Mesenchymal stem cell (in vitro differentiated cells and primary cell): ENCODE data around the gene QPRT.

Experiments used
- DNase-seq: peaks from one replicate; pipeline ENCODE4 v3.0.0-alpha.2; 2013
- H2AFZ ChIP-seq: one replicate; pipeline ENCODE4 v1.6.1; 2013; ENCODE audit warnings: low read depth, mild to moderate bottlenecking, control low read depth, inconsistent platforms, low read length, moderate library complexity
- H2AK5ac ChIP-seq: 2 replicates; pipeline ENCODE4 v1.6.1; 2013; ENCODE audit warnings: low read length, moderate library complexity, mild to moderate bottlenecking, inconsistent platforms; ENCODE audit not compliant: severe bottlenecking
- H2BK120ac ChIP-seq: one replicate; pipeline ENCODE4 v1.6.1; 2013; ENCODE audit warnings: low read depth, mild to moderate bottlenecking, inconsistent platforms, low read length, moderate library complexity
- H2BK12ac ChIP-seq, 2 experiments: one replicate each; pipeline ENCODE4 v1.6.1; 2013; ENCODE audit warnings: inconsistent platforms in 2 of 2, low read length in 2 of 2, mild to moderate bottlenecking in 2 of 2, moderate library complexity in 2 of 2, control low read depth in 1 of 2
- H2BK15ac ChIP-seq: one replicate; pipeline ENCODE4 v1.6.1; 2013; ENCODE audit warnings: mild to moderate bottlenecking, low read depth, inconsistent platforms; ENCODE audit not compliant: poor library complexity, severe bottlenecking
- H2BK5ac ChIP-seq: 2 replicates; pipeline ENCODE4 v1.6.1; 2013; ENCODE audit warnings: low read depth, mild to moderate bottlenecking, low read length, control low read depth, inconsistent platforms; ENCODE audit not compliant: poor library complexity, severe bottlenecking
- H3K14ac ChIP-seq, 2 experiments: one replicate each; pipeline ENCODE4 v1.6.1; 2013; ENCODE audit warnings: inconsistent platforms in 2 of 2, low read length in 2 of 2, control low read depth in 1 of 2, mild to moderate bottlenecking in 1 of 2, moderate library complexity in 1 of 2
- H3K18ac ChIP-seq, 2 experiments: one replicate each; pipeline ENCODE4 v1.6.1; 2013; ENCODE audit warnings: inconsistent platforms in 2 of 2, low read length in 2 of 2, control low read depth in 1 of 2, low read depth in 1 of 2, mild to moderate bottlenecking in 1 of 2
- H3K23ac ChIP-seq, 2 experiments: one replicate each; pipeline ENCODE4 v1.6.1; 2013; ENCODE audit warnings: inconsistent platforms in 2 of 2, low read length in 2 of 2, mild to moderate bottlenecking in 2 of 2, moderate library complexity in 2 of 2, control low read depth in 1 of 2
- H3K27ac ChIP-seq: 2 replicates; pipeline ENCODE4 v1.5.1; 2013; ENCODE audit warnings: mild to moderate bottlenecking, moderate library complexity, low read length, control low read depth, inconsistent platforms; ENCODE audit not compliant: poor library complexity, severe bottlenecking
- H3K27me3 ChIP-seq, 2 experiments: 2 replicates each; pipeline versions ENCODE4 v1.6.1 to v1.7.0; 2013; ENCODE audit warnings: low read length in 2 of 2, mild to moderate bottlenecking in 2 of 2, moderate library complexity in 2 of 2, control low read depth in 1 of 2, inconsistent platforms in 1 of 2; ENCODE audit not compliant: control insufficient read depth in 1 of 2, insufficient read depth in 1 of 2
- H3K36me3 ChIP-seq, 2 experiments: 2 replicates each; pipeline versions ENCODE4 v1.6.1 to v1.7.0; 2013; ENCODE audit warnings: low read length in 2 of 2, control low read depth in 1 of 2, inconsistent platforms in 1 of 2, low read depth in 1 of 2, mild to moderate bottlenecking in 1 of 2; ENCODE audit not compliant: insufficient read depth in 2 of 2, control insufficient read depth in 1 of 2
- H3K4ac ChIP-seq, 2 experiments: one replicate each; pipeline ENCODE4 v1.6.1; 2013; ENCODE audit warnings: inconsistent platforms in 2 of 2, low read length in 2 of 2, mild to moderate bottlenecking in 2 of 2, moderate library complexity in 2 of 2, control low read depth in 1 of 2, low read depth in 1 of 2
- H3K4me1 ChIP-seq: 2 replicates; pipeline ENCODE4 v1.6.1; 2013; ENCODE audit warnings: low read depth, low read length, control low read depth; ENCODE audit not compliant: control insufficient read depth, insufficient read depth
- H3K4me2 ChIP-seq: 2 replicates; pipeline ENCODE4 v1.6.1; 2013; ENCODE audit warnings: low read length, mild to moderate bottlenecking, inconsistent platforms; ENCODE audit not compliant: poor library complexity, severe bottlenecking
- H3K4me3 ChIP-seq, 2 experiments: 2 replicates each; pipeline versions ENCODE4 v1.5.1 to v1.7.0; 2013; ENCODE audit warnings: low read length in 2 of 2, mild to moderate bottlenecking in 2 of 2, control low read depth in 1 of 2, low read depth in 1 of 2; ENCODE audit not compliant: insufficient read depth in 1 of 2
- H3K79me1 ChIP-seq: replicated peaks from 2 replicates; pipeline ENCODE4 v1.6.1; 2013; ENCODE audit warnings: mild to moderate bottlenecking, control low read depth, low read length, inconsistent platforms; ENCODE audit not compliant: poor library complexity, severe bottlenecking
- H3K9ac ChIP-seq: 2 replicates; pipeline ENCODE4 v1.7.0; 2013; ENCODE audit warnings: mild to moderate bottlenecking, low read length, moderate library complexity
- H3K9me3 ChIP-seq: 2 replicates; pipeline ENCODE4 v1.7.0; 2013; ENCODE audit warnings: mild to moderate bottlenecking, low read length; ENCODE audit not compliant: control insufficient read depth
- H4K8ac ChIP-seq: one replicate; pipeline ENCODE4 v1.6.1; 2013; ENCODE audit warnings: inconsistent platforms, mild to moderate bottlenecking, low read length, moderate library complexity
- H4K91ac ChIP-seq: one replicate; pipeline ENCODE4 v1.6.1; 2013; ENCODE audit warnings: mild to moderate bottlenecking, low read length, inconsistent platforms
- WGBS: methylation state at CpG from one replicate; pipeline ENCODE4 v1.1.7; 2013; ENCODE audit warnings: mixed read lengths; 5-methylcytosine and 5-hydroxymethylcytosine counted together

The QPRT gene

GRCh38 chr16:29698042-29698441 lies 19.1 kb downstream of the QPRT start:
- Histone ChIP-seq H2AK5ac (no peak overlapping the region), H3K23ac (no peak overlapping the region), H3K27ac (no peak overlapping the region)

GRCh38 chr16:29698484-29699323 lies 19.7 kb downstream of the QPRT start:
- no peak for DNase-seq
- Histone ChIP-seq H3K18ac (no peak overlapping the region), H2AK5ac (peak overlapping the region; percentile 9), H3K23ac (no peak overlapping the region), H3K4me3 (no peak overlapping the region), H3K79me1 (peaks cover 12% of the 10 kb centered on the region), H2AFZ (no peak overlapping the region), H2BK15ac (no peak overlapping the region), H3K9ac (no peak overlapping the region), H2BK120ac (no peak overlapping the region), H3K4ac (no peak overlapping the region), H3K36me3 (peaks cover 7 to 47% of the 10 kb centered on the region in 2 experiments), H4K8ac (no peak overlapping the region), H4K91ac (no peak overlapping the region), H2BK5ac (no peak overlapping the region), H3K27me3 (peaks cover 0 to 3% of the 10 kb centered on the region in 2 experiments), H3K14ac (no peak overlapping the region), H3K9me3 (no peaks in the 10 kb centered on the region), H3K27ac (no peak overlapping the region), H2BK12ac (no peak overlapping the region), H3K4me2 (no peak overlapping the region), H3K4me1 (peaks cover 35% of the 10 kb centered on the region)
- WGBS = 94% methylated on average over 17 of the region's 17 CpGs

More at GRCh38 chr16:29698042-29698441, 19.1 kb downstream of the QPRT start:
- H3K9me3 ChIP-seq = no peaks in the 10 kb centered on the region
- H3K4me3 ChIP-seq = no peak overlapping the region
- no peak overlapping the region for H3K9ac ChIP-seq
- no peak overlapping the region for H2BK12ac ChIP-seq
- H3K4me1 ChIP-seq = peaks cover 35% of the 10 kb centered on the region
- H3K36me3 ChIP-seq = peaks cover 7 to 47% of the 10 kb centered on the region in 2 experiments
- WGBS = 100% methylated on average over 2 of the region's 2 CpGs
- H3K27me3 ChIP-seq = peaks cover 0 to 3% of the 10 kb centered on the region in 2 experiments
- no peak overlapping the region for H4K8ac ChIP-seq
- no peak overlapping the region for H3K4me2 ChIP-seq
- no peak overlapping the region for H2BK15ac ChIP-seq
- H2BK120ac ChIP-seq = no peak overlapping the region
- no peak for DNase-seq
- H3K79me1 ChIP-seq = peaks cover 12% of the 10 kb centered on the region
- H3K14ac ChIP-seq = no peak overlapping the region
- H3K4ac ChIP-seq = no peak overlapping the region
- H2BK5ac ChIP-seq = no peak overlapping the region
- no peak overlapping the region for H2AFZ ChIP-seq
- no peak overlapping the region for H3K18ac ChIP-seq
- no peak overlapping the region for H4K91ac ChIP-seq

GRCh38 chr16:29699324-29700219 lies 20.6 kb downstream of the QPRT start:
- Histone ChIP-seq H3K9ac (no peak overlapping the region), H3K36me3 (peaks cover 7 to 38% of the 10 kb centered on the region in 2 experiments), H4K8ac (no peak overlapping the region), H3K27me3 (peaks cover 0 to 3% of the 10 kb centered on the region in 2 experiments), H3K23ac (no peak overlapping the region), H3K4me2 (no peak overlapping the region), H3K4ac (no peak overlapping the region), H2AFZ (no peak overlapping the region), H3K27ac (no peak overlapping the region), H4K91ac (no peak overlapping the region), H2BK120ac (no peak overlapping the region), H3K14ac (no peak overlapping the region), H3K9me3 (no peaks in the 10 kb centered on the region), H2BK12ac (no peak overlapping the region), H3K79me1 (peaks cover 12% of the 10 kb centered on the region), H2AK5ac (no peak overlapping the region), H2BK5ac (no peak overlapping the region), H3K18ac (no peak overlapping the region), H2BK15ac (no peak overlapping the region), H3K4me1 (peaks cover 31% of the 10 kb centered on the region), H3K4me3 (no peak overlapping the region)
- no peak for DNase-seq
- 83% methylated on average over 10 of the region's 11 CpGs for WGBS
